Skin of body (tissue), 2 donors: ENCODE data around the gene OR2V2. TPM values are rescaled to one million over a fixed set of nuclear protein-coding genes. Genes with fewer than 3 reads are reported as not detected.

Experiments
- DNase-seq: peaks from one replicate; lab custom pipeline; 2025; lab: John Stamatoyannopoulos, UW
- total RNA-seq: library from RNA; depleted of rRNA; stranded (reverse); fragments of >200 nt; gene quantifications from one replicate; pipeline ENCODE4 v1.2.3, GENCODE V29; 2014

OR2V2 gene
- total RNA-seq, 1 donor from 2014 or later = under 0.01 TPM

DNA sequence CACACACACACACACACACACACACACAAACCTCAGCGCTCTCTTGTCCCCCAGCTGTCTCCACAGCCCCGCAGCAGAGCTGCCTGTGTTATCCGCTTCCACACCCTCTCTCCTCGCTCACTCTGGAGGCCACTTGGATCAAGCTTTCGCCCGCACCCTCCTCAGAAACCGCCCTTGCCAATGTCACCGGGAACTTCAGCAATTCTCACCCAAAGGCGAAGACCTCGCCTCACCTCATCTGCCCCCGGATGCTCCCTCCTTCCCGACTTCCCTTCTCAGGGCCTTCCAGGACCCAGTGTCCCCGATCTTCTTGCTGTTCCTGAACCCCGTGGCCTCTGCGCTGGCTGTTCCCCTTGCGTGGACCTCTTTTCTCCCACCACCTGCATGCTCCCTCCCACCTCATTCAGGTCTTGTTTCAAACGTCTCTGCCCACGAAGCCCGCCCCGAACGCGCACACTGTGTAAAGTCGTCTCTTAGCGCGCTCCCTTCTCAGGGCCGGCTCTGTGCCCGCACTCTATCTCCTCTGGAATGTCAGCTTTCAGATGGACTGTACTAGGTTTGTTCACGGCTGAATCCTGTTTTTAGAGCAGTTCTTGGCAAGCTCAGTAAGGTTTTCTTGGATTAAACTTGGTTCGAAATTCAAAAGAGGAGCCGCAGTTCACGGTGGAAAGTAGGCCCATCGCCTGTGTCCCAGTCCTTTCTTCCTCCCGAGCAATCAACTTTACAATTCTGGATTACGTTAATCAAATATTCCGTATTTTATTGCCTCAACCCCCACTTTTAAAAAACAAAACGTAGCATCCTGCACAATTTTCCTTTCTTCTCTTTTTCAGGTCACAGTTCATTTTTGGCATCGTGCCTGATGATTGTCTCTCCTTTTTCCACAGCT is 58.6 kb downstream of the OR2V2 start:
- no peak for DNase-seq

DNA sequence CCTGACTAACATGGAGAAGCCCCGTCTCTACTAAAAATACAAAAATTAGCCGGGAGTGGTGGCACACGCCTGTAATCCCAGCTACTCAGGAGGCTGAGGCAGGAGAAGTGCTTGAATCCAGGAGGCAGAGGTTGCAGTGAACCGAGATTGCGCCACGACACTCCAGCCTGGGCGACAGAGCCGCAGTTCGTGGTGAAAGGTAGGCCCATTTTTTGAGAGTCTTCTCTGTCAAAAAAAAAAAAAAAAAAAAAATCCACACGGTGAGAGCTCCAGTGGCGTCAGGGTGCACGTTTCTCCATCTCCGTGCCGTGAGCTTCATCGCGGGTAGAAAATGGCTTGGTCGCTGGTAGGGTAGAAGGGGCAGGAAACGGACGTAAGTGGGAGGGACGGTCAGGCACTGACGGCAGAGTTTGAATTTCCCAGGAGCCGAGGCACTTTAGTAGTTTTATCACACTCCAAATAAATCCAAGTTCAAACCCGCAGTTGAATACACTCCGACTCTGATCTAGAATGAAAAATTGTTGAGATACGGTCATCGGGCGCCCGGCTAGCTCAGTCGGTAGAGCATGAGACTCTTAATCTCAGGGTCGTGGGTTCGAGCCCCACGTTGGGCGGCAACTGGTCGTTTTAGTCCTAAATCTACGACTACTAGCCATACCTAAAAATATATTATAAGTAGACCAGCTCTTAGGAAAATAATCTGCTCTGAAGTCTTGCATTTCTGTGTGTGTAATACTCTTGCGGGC is 60.0 kb downstream of the OR2V2 start:
- DNase-seq = no peak

DNA sequence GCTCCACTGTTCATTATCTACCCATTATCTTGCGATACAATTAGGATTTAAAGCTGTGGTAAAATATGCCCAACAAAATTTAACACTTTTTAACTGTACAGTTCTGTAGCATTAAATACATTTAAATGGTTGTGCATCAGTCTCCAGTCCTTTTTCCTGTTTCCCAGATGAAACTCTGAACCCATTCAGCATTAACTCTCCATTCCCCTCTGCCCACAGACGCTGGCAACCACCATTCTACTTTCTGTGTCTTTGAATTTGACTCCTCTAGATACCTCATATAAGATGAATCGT is 60.5 kb downstream of the OR2V2 start:
- DNase-seq = no peak

Other genes with a start within 250 kb of the OR2V2 start
- gene BTNL8, start 248.4 kb upstream of the OR2V2 start, total RNA-seq = 0.49 TPM
- gene BTNL3, start 158.7 kb upstream of the OR2V2 start, total RNA-seq = not detected
- gene BTNL9, start 107.3 kb upstream of the OR2V2 start, total RNA-seq = 19.6 TPM
- gene OR2V1, start 16.4 kb upstream of the OR2V2 start, total RNA-seq = not detected
- gene TRIM7, start 57.6 kb downstream of the OR2V2 start, total RNA-seq = 2.3 TPM
- gene TRIM41, start 75.7 kb downstream of the OR2V2 start, total RNA-seq = 7.8 TPM
- gene RACK1, start 96.3 kb downstream of the OR2V2 start, total RNA-seq = 2,753 TPM
- 7.9 TPM for gene TRIM52, start 113.6 kb downstream of the OR2V2 start, total RNA-seq
- gene OR4F3, start 219.7 kb downstream of the OR2V2 start, total RNA-seq = not detected